ENCODE results near the gene ANKRD12.

The ANKRD12 gene

DNA sequence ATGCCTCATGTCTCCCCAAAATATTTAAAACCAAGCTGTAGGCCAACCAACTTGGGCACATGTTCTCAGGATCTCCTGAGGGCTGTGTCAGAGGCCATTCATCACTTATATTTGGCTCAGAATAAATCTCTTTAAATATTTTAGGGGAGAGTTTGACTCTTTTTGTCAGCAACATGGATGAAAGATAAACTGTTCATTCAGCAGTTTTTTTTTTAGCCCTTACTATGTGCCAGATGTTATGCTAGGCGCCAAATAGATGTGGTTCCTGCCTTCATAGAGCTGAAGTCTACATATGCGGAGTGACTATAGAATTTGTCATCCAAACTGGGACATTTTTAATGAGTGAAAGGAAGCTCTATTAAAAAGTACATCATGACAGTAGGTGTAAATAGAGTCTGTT lies 155.5 kb downstream of the ANKRD12 start:
- no peak for DNase-seq (ENCODE audit: low spot score)

GRCh38 chr18:9293948-9294347 lies 157.4 kb downstream of the ANKRD12 start:
- no peak for DNase-seq (ENCODE audit: low spot score)

GRCh38 chr18:9296233-9297006 lies 159.8 kb downstream of the ANKRD12 start:
- DNase-seq (ENCODE audit: low spot score) = no peak

DNA sequence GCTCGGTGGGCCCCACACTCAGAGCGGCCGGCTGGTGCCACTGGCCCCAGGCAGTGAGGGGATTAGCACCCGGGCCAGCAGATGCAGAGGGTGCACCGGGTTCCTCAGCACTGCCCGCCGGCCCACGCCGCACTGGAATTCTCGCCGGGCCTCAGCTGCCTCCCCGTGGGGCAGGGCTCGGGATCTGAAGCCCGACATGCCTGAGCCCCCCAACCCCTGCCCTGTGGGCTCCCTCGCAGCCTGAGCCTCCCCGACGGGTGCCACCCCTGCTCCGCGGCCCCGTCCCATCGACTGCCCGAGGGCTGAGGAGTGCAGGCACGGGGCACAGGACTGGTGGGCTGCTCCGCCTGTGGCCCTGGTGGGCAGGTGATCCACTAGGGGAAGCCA lies 160.4 kb downstream of the ANKRD12 start:
- no peak for DNase-seq (ENCODE audit: low spot score)

DNA sequence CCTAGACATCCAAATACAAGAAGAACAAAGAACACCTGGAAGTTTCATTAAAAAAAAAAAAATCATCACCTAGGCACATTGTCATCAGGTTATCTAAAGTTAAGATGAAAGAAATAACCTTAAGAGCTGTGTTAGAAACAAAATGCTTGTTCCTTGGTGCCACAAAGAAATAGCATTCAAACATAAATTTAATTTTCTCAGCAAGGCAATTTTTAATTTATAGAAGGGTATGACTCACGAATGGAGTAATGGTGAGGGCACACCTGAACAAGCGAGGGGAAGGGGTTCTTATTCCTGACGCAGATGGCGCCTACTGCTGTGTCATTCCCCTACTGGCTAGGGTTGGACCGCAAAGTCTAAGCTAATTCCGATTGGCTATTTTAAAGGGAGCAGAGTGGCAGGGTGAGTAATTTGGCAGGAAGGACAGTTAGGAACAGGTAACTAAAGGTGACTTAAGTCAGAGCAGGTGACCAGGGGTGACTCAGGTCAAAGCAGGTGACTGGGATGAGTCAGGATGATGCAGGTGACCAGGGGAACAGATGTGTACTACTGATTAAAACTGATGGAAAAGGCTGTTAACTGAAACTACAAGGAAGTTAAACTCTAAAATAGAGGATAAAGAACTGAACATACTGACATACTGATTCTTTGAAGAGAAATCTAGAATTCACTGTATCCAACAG lies 167.9 kb downstream of the ANKRD12 start:
- no peak for DNase-seq (ENCODE audit: low spot score)

GRCh38 chr18:9319333-9319732 lies 182.8 kb downstream of the ANKRD12 start:
- DNase-seq (ENCODE audit: low spot score) = peak; percentile 18

DNA sequence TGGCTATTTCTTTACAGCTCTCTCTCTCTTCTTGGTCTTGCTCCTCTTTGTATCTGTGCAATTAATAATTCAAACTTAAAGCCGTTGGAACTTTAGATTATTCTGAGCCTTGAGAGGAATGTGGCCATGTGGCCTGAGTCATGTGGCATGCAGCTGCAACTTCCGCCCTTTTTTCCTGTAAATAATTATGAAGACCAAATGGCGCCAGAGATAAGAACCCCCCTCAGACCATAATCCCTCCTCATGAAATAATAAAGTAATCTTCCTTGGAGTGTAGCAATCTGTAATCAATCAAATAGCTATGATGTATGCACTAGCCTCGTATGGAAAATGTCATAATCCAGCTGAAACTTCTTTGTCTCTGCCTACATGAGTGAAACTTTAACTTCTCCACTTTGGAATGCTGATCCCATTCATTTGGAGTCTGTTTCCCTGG lies 184.5 kb downstream of the ANKRD12 start:
- peak; percentile 33 for DNase-seq (ENCODE audit: low spot score)

DNA sequence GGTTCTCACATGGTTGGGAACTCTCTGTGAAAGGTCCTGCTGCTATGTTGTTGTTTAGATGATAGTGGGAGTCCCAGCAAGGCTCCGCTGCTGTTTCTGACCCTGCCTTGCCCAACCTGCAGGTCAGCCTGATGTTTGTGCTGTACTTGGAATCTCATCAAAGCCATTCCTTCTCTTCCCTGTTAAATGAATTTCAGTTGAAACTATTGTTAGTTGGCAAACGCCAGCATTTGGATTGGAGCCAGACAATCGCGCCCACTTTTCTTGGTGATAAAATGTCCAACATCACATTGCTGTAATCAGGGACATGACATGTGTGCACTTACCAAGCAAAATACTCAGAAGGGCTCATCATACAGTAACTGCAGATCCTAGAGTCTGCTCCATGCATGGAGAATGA lies 185.2 kb downstream of the ANKRD12 start:
- DNase-seq (ENCODE audit: low spot score) = no peak

DNA sequence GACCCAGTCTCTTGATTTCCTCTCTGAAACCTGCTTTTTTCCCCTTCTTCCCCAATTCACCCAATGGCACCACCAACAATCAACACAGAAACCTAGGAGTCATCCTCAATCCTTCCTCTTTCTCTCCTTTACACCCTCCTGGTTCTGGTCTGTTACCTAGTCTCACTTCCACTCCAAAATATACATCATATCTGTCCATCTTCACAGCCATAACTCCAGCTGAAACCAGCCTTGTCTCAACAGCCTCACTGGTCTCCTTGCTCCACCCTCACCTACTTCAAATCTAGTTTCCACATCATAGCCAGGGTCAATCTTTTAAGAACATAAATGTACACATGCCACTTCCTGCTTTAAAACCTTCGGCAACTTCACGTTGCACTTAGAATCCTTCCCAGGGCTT lies 186.2 kb downstream of the ANKRD12 start:
- DNase-seq (ENCODE audit: low spot score) = no peak

DNA sequence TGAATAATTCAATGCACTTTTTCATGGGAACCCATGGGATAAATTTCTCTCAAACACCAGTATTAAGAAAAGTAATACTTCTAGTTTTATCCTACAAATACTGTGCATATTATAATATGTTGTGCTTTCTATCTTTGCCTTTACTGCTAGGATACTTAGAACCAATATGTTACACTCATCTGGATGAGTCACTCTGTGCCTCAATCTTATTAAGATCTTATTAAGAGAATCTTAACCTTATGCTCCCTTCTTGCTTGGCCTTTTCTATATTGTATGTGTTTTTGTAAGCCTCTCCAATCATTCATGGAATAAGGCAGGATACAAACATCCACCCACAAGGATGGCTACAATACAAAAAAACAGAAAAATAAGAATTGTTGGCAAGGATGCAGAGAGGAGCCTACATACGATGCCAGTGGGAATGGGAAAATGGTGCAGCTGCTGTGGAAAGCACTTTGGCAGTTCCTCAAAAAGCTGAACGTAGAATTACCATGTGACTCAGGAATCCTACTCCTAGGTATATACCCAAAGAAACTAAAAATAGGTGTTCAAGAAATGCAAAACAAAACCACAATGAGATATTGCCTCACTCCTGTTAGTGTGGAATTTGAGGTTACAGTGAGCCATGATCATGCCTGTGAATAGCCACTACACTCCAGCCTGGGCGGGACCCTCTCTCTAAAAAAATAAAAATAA lies 187.3 kb downstream of the ANKRD12 start:
- no peak for DNase-seq (ENCODE audit: low spot score)

DNA sequence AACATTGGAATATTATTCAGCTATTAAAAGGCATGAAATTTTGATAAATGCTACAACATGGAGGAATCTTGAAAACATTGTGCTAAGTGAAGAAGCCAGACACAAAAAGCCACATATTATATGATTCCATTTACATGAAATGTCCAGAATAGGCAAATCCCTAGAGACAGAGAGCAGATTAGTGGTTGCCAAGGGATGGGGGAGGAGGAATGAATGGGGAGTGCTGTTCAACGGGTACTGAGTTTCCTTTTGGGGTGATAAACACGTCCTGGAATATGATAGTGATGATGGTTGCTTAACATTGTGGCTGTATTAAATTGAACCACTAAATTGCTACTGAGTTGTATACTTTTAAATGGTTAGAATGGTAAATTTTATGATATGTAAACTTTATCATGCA lies 189.1 kb downstream of the ANKRD12 start:
- DNase-seq (ENCODE audit: low spot score) = no peak

- DNase-seq (ENCODE audit: low spot score) = no peak
These were observed 192.2 kb downstream of the ANKRD12 start for GRCh38 chr18:9328776-9329175.

DNA sequence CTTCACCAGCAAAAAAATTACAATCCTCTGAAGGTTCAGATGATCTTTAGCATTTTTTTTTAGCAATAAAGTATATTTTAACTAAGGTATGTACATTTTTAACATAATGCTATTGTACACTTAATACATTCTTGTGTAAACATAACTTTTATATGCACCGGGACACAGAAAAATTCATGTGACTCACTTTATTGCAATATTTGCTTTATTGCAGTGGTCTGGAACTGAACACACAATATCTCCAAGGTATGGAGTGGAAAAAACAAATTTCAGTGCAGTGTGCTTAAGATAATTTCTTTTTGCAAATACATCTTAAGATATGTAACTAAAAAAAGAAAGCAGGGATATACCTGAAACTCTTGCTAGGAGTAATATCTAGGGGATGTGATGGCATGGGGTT lies 192.9 kb downstream of the ANKRD12 start:
- no peak for DNase-seq (ENCODE audit: low spot score)

DNA sequence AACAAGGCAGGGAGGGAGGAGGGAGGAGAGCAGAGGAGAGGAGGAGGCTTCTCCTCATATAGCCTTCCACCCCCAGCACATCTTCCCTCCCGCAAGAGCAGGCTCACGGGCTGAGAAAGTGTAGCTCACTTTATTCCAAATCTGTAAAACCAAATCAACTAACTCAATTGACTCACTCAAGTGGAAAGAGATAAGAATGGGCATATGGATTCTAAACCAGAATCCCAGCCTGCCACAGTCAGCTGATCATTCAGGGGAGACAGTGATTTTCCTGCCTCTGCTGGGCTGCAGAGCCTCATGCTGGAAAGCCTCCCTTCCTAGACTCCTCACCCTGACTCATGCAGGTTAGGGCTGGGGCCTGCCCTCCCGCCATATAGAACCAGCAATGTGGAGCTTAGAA lies 193.8 kb downstream of the ANKRD12 start:
- DNase-seq (ENCODE audit: low spot score) = no peak

DNA sequence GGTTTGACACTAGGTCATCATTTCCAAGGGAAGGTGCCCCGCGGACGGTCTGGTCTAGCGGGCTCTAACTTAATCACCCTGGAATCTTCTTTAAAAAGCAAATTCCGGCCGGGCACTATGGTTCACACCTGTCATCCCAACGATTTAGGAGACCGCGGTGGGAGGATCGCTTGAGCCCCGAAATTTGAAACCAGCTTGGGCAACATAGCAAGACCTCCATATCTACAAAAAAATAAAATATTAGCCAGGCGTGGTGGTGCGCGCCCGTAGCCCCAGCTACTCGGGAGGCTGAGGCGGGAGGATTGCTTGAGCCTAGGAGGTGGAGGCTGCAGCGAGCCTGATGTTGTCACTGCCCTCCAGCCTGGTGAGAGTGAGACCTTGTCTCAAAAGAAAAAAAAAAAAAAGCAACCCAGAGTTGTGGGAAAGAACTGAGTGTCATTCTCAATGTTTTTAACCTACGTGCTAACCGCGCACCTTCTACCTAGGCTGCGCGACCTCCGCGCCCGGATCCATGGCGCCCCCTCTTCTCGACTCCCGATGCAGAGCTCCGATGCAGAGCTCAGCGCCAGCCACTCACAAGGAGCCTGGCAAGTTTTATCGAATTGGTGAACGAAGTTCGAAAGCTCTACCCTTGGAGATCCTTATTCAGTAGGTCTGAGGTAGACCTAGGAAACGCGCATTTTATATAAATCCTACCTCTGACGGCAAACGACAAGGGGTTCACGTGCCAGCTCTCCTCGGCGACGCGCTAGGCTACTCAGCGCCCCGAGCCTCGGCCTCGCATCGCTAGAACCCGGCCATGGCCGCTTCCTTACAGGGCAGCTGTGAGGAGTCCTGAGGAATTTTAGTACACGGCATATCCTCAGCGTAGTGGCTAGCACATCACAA lies 197.1 kb downstream of the ANKRD12 start:
- no peak for DNase-seq (ENCODE audit: low spot score)

DNA sequence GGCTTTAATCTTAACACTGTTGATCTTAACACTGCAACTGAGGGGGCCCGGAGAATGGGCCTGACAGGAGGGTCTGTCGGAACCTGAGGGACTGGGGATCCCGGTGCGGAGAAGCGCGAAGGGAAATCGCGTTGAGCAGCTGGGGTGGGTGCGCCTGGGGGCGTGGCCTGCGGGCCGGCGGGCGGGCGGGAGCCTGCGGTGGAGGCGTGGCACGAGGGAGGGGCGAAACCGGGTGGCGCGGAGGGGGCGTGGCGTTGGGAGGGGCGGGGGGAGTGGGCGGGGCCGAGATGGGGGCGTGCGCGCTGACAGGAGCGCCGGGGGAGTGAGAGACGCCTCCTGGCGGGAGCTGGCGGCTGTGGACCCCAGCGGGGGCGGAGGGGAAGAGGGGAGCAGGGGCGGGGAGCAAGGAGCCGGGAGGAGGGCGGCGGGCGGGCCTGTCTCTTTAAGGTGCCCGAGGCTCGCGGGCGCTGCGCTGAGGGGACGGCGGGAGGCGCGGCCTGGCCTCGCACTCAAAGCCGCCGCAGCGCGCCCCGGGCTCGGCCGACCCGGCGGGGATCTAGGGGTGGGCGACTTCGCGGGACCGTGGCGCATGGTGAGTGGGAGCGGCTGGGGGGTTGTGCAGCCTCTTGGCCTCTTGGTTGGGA lies 197.9 kb downstream of the ANKRD12 start, which contains the start of gene TWSG1:
Gene TWSG1 (plus strand): TSS at position 445 of the 644 bp plus-strand sequence. CDS start 2,457 bp downstream, outside the sequence.
- DNase-seq (ENCODE audit: low spot score) = peak; percentile 100

DNA sequence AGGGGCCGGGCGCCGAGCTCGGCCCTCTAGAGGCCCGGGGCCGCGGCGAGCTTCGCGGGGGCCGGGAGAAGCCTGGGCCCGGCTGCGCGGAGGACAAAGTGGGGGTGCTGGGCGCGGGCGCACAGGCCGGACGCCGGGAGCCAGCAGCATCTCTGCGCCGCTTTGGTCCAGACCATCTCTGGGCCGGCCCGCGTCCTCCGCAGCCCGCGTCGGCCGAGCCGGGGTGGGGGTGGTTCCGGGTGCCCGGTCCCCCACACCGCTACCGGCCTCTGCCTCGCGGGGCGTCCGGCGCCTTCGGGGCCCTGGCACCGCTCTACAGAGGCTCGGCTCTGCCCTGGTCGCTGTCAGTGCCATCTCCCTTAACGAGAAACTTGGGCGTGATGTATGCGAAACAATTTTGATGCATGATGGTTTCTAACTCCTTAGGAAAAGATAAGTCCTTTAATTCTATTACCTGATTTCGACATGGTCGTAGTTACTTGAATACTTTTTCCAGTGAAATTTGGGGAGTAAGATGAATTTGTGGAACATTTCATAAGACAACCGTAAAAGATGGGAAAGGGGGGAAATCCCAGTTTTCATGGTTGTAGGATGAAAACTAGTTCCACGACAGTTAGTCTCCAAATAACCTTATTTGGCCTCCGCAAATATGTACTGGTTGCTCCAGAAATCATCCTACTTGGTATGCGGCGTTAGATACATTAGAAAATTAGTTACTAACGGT lies 198.6 kb downstream of the ANKRD12 start:
- peak; percentile 73 for DNase-seq (ENCODE audit: low spot score)
